Measurements from ENCODE around the gene SH3GLB2.

Gene SH3GLB2

GRCh38 chr9:129068990-129069861 lies 41.1 kb upstream of the SH3GLB2 start:
- peaks cover 16% of the 10 kb centered on the region for H3K36me3 ChIP-seq (ENCODE audit: control insufficient read depth, low read depth, low read length)
- no peaks in the 10 kb centered on the region for H3K9me3 ChIP-seq (ENCODE audit: control insufficient read depth, low read depth, low read length)
- H3K27me3 ChIP-seq (ENCODE audit: control insufficient read depth, insufficient read depth, low read length) = no peaks in the 10 kb centered on the region
- no peak overlapping the region for H3K27ac ChIP-seq (ENCODE audit: low read length)
- peaks cover 19% of the 10 kb centered on the region for H3K4me1 ChIP-seq (ENCODE audit: control insufficient read depth, low read depth, low read length)
- H3K4me3 ChIP-seq (ENCODE audit: low read length) = no peak overlapping the region
- no peak overlapping the region for H3K9ac ChIP-seq (ENCODE audit: low read length)

GRCh38 chr9:129068110-129068509 lies 40.0 kb upstream of the SH3GLB2 start:
- no peak overlapping the region for H3K27ac ChIP-seq (ENCODE audit: low read length)

GRCh38 chr9:129064499-129064908 lies 36.4 kb upstream of the SH3GLB2 start:
- Histone ChIP-seq H3K36me3 (ENCODE audit: control insufficient read depth, low read depth, low read length) (peaks cover 33% of the 10 kb centered on the region), H3K27ac (ENCODE audit: low read length) (no peak overlapping the region), H3K4me3 (ENCODE audit: low read length) (no peak overlapping the region), H3K4me1 (ENCODE audit: control insufficient read depth, low read depth, low read length) (no peaks in the 10 kb centered on the region), H3K27me3 (ENCODE audit: control insufficient read depth, insufficient read depth, low read length) (no peaks in the 10 kb centered on the region), H3K9me3 (ENCODE audit: control insufficient read depth, low read depth, low read length) (no peaks in the 10 kb centered on the region), H3K9ac (ENCODE audit: low read length) (no peak overlapping the region)

More at GRCh38 chr9:129068110-129068509, 40.0 kb upstream of the SH3GLB2 start:
- H3K36me3 ChIP-seq (ENCODE audit: control insufficient read depth, low read depth, low read length) = peaks cover 19% of the 10 kb centered on the region
- H3K4me3 ChIP-seq (ENCODE audit: low read length) = no peak overlapping the region
- H3K9ac ChIP-seq (ENCODE audit: low read length) = no peak overlapping the region
- H3K27me3 ChIP-seq (ENCODE audit: control insufficient read depth, insufficient read depth, low read length) = no peaks in the 10 kb centered on the region
- H3K9me3 ChIP-seq (ENCODE audit: control insufficient read depth, low read depth, low read length) = no peaks in the 10 kb centered on the region
- H3K4me1 ChIP-seq (ENCODE audit: control insufficient read depth, low read depth, low read length) = peaks cover 19% of the 10 kb centered on the region

- no peaks in the 10 kb centered on the region for H3K27me3 ChIP-seq (ENCODE audit: control insufficient read depth, insufficient read depth, low read length)
- no peak overlapping the region for H3K4me3 ChIP-seq (ENCODE audit: low read length)
These were observed 34.9 kb upstream of the SH3GLB2 start for GRCh38 chr9:129063061-129063460.

GRCh38 chr9:129060991-129061390 lies 32.9 kb upstream of the SH3GLB2 start:
- H3K4me3 ChIP-seq (ENCODE audit: low read length) = no peak overlapping the region
- no peak overlapping the region for H3K9ac ChIP-seq (ENCODE audit: low read length)
- no peaks in the 10 kb centered on the region for H3K4me1 ChIP-seq (ENCODE audit: control insufficient read depth, low read depth, low read length)
- H3K27me3 ChIP-seq (ENCODE audit: control insufficient read depth, insufficient read depth, low read length) = no peaks in the 10 kb centered on the region
- H3K27ac ChIP-seq (ENCODE audit: low read length) = no peak overlapping the region
- peaks cover 27% of the 10 kb centered on the region for H3K36me3 ChIP-seq (ENCODE audit: control insufficient read depth, low read depth, low read length)
- H3K9me3 ChIP-seq (ENCODE audit: control insufficient read depth, low read depth, low read length) = no peaks in the 10 kb centered on the region

More at GRCh38 chr9:129063061-129063460, 34.9 kb upstream of the SH3GLB2 start:
- Histone ChIP-seq H3K9ac (ENCODE audit: low read length) (no peak overlapping the region), H3K4me1 (ENCODE audit: control insufficient read depth, low read depth, low read length) (no peaks in the 10 kb centered on the region), H3K9me3 (ENCODE audit: control insufficient read depth, low read depth, low read length) (no peaks in the 10 kb centered on the region), H3K27ac (ENCODE audit: low read length) (no peak overlapping the region), H3K36me3 (ENCODE audit: control insufficient read depth, low read depth, low read length) (peaks cover 33% of the 10 kb centered on the region)

GRCh38 chr9:129059796-129060785 lies 32.0 kb upstream of the SH3GLB2 start:
- Histone ChIP-seq H3K4me1 (ENCODE audit: control insufficient read depth, low read depth, low read length) (no peaks in the 10 kb centered on the region), H3K27me3 (ENCODE audit: control insufficient read depth, insufficient read depth, low read length) (no peaks in the 10 kb centered on the region), H3K36me3 (ENCODE audit: control insufficient read depth, low read depth, low read length) (peaks cover 22% of the 10 kb centered on the region), H3K27ac (ENCODE audit: low read length) (no peak overlapping the region), H3K4me3 (ENCODE audit: low read length) (no peak overlapping the region), H3K9me3 (ENCODE audit: control insufficient read depth, low read depth, low read length) (no peaks in the 10 kb centered on the region), H3K9ac (ENCODE audit: low read length) (no peak overlapping the region)

- Histone ChIP-seq H3K27me3 (ENCODE audit: control insufficient read depth, insufficient read depth, low read length) (no peaks in the 10 kb centered on the region), H3K9me3 (ENCODE audit: control insufficient read depth, low read depth, low read length) (no peaks in the 10 kb centered on the region), H3K36me3 (ENCODE audit: control insufficient read depth, low read depth, low read length) (peaks cover 17% of the 10 kb centered on the region), H3K4me3 (ENCODE audit: low read length) (no peak overlapping the region), H3K9ac (ENCODE audit: low read length) (no peak overlapping the region), H3K27ac (ENCODE audit: low read length) (no peak overlapping the region), H3K4me1 (ENCODE audit: control insufficient read depth, low read depth, low read length) (no peaks in the 10 kb centered on the region)
These were observed 31.0 kb upstream of the SH3GLB2 start for GRCh38 chr9:129058965-129059795.

- H3K36me3 ChIP-seq (ENCODE audit: control insufficient read depth, low read depth, low read length) = peaks cover 10% of the 10 kb centered on the region
- no peak overlapping the region for H3K4me3 ChIP-seq (ENCODE audit: low read length)
- no peak overlapping the region for H3K27ac ChIP-seq (ENCODE audit: low read length)
- H3K9ac ChIP-seq (ENCODE audit: low read length) = no peak overlapping the region
- H3K27me3 ChIP-seq (ENCODE audit: control insufficient read depth, insufficient read depth, low read length) = no peaks in the 10 kb centered on the region
- no peaks in the 10 kb centered on the region for H3K4me1 ChIP-seq (ENCODE audit: control insufficient read depth, low read depth, low read length)
- no peaks in the 10 kb centered on the region for H3K9me3 ChIP-seq (ENCODE audit: control insufficient read depth, low read depth, low read length)
These were observed 26.2 kb upstream of the SH3GLB2 start for GRCh38 chr9:129054163-129054851.

GRCh38 chr9:129053020-129053419 lies 24.9 kb upstream of the SH3GLB2 start:
- no peak overlapping the region for H3K27ac ChIP-seq (ENCODE audit: low read length)
- no peak overlapping the region for H3K9ac ChIP-seq (ENCODE audit: low read length)
- H3K27me3 ChIP-seq (ENCODE audit: control insufficient read depth, insufficient read depth, low read length) = no peaks in the 10 kb centered on the region
- no peak overlapping the region for H3K4me3 ChIP-seq (ENCODE audit: low read length)
- H3K9me3 ChIP-seq (ENCODE audit: control insufficient read depth, low read depth, low read length) = no peaks in the 10 kb centered on the region
- H3K36me3 ChIP-seq (ENCODE audit: control insufficient read depth, low read depth, low read length) = peaks cover 20% of the 10 kb centered on the region
- no peaks in the 10 kb centered on the region for H3K4me1 ChIP-seq (ENCODE audit: control insufficient read depth, low read depth, low read length)

GRCh38 chr9:129052592-129052991 lies 24.5 kb upstream of the SH3GLB2 start:
- H3K4me1 ChIP-seq (ENCODE audit: control insufficient read depth, low read depth, low read length) = no peaks in the 10 kb centered on the region
- no peak overlapping the region for H3K27ac ChIP-seq (ENCODE audit: low read length)
- no peak overlapping the region for H3K9ac ChIP-seq (ENCODE audit: low read length)

More at GRCh38 chr9:129052592-129052991, 24.5 kb upstream of the SH3GLB2 start:
- no peaks in the 10 kb centered on the region for H3K9me3 ChIP-seq (ENCODE audit: control insufficient read depth, low read depth, low read length)
- H3K36me3 ChIP-seq (ENCODE audit: control insufficient read depth, low read depth, low read length) = peaks cover 20% of the 10 kb centered on the region
- H3K27me3 ChIP-seq (ENCODE audit: control insufficient read depth, insufficient read depth, low read length) = no peaks in the 10 kb centered on the region
- H3K4me3 ChIP-seq (ENCODE audit: low read length) = no peak overlapping the region

Measured in iPS-18a (cell line).